HG02623 (cell line): ENCODE results near the gene PLPP3.
"Not testable (repeated sequence)": the region's sequence is repeated elsewhere in the genome, so short reads cannot be mapped to it uniquely, and the experiment has no call there.

Experiments used
- ATAC-seq: cut with Tn5 transposase; IDR thresholded peaks from one replicate; pipeline ENCODE4 v1.9.1; 2021; ENCODE audit warnings: moderate library complexity; ENCODE audit not compliant: unreplicated experiment

Gene PLPP3

DNA sequence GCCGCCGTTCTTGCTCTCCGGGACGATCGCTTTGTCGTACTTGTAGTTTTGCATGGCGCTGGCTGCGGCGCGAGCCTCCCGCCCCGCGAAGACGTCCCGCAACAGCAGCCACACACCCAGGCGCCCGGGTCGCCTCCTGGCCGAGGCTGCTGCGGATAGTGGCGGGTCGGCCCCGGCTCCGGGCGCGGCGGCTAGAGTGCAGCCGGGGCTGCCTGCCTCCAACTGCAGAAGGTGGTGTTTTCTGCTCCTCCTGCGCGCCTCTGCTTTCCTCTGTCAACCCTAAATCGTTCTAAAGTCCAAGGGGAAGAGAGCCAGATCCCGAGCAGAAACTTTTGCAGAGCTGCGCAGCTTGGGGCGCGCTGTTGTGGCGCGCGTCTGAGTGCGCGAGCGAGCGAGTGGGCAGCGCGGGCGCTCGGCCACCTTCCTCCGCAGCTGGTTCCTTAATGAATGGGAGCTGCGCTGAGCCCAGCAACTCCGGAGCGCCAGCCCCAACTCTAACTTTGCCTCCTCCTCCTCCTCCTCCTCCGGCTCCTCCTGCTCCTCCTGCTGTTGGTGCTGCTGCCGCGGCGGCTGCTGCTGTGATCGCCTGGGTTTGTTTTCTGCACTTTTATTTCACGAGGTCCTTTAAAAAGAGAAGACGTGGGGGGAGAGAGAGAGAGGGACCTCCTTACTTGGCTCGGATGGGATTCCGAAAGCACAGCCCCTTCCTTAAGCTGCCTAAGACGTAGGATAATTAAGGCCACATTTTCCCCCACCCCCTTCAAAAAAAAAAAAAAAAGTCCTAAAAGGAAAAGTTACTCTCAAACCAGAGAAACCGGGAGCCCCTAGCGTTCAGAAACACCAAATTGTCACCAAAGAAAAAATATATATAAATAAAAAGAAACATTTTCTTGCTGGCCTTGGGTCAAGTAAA lies at the start of gene PLPP3:
TSS of gene PLPP3 (minus strand) at position 601 of the 913 bp plus-strand sequence. CDS start at position 54, 547 bp downstream.
- ATAC-seq: no peak

DNA sequence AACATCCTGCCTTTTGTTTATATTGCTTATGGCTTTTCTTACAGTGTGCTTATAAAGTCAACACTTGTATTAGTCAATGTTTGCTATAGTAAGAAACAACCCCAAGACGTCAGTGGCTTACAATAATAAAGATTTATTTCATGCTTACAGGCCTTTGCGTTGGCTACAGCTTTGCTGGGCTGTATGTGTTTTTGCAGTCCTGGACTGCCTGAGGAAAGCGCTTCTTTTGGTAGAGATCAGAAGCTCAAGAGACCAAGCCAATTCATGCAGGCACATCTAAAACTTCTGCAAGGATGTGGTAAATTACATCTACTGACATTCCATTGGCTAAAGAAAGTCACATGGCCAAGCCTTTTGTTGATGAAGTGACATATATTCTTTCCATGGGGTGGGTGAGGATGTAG lies 48.3 kb upstream of the PLPP3 start:
- ATAC-seq: no peak

DNA sequence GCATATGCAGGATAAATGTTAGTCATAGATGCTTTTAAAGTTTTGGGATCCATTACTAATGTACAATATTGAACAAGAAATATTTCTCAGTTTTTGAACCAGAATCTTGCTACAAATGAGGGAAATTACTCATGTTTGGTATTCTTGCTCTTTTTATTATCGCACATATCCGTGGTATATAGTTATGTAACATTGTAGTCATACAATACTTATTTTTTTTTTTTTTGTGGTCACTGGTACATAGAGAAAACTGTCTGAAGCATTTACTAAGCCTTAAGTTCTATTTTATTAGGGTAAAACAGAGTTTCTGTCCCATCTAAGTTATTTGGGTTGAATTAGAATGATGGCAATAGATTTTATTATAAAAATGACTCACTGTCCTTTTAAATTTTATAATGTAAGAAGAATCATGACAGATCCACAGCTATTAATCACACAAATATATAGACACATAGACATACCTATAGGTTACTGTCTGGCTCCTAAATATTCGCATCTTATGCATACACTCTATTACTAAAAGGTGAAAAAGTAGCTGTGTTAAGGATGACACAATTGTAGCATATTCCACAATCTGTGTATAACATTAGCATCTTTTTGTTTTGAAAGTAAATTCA lies 47.8 kb upstream of the PLPP3 start:
- no peak for ATAC-seq

DNA sequence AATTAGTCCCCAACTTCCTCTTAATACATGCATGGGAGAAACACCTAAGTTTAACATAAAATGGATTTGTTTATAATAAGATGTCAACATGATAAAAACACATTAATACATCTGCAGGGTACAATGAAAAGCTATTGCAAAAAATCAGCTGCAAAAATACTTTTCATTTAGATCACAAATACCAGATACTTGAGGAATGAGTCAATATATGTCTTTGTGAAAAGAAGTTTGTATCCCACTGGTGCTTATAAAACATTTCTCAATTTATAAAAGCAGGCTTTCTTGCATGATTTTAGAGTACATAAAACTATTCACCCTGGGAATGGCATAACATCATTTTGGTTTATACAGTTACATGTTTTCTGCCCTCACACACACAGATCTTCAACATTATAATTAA lies 47.2 kb upstream of the PLPP3 start:
- no peak for ATAC-seq

DNA sequence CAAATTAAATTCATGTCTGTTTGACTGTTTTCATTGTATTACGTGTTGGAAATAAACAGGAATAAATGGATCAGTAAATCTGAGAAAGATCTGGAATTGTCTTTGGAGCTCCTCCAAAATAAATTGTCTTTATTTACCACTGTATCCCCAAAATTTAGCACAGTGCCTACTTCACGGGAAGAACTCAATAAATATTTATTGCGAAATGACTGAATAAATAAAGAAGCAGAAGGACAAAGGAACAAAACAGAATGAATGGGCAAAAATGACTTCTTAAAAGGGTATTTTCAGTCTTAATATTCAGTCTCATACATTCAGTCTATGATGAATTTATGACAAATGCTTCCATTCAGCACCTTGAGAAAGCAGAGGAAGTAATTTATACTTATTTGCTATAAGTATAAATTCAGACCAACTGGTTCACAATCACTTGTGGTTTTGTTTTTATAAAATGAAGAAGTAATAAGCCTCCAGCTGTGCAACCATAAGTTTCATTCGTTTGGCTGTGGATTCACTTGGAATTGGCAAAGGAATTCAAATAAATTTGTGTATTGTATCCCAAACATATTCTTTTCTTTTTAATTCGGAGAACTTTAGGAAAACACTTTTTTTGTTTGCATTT lies 46.6 kb upstream of the PLPP3 start:
- no peak for ATAC-seq

DNA sequence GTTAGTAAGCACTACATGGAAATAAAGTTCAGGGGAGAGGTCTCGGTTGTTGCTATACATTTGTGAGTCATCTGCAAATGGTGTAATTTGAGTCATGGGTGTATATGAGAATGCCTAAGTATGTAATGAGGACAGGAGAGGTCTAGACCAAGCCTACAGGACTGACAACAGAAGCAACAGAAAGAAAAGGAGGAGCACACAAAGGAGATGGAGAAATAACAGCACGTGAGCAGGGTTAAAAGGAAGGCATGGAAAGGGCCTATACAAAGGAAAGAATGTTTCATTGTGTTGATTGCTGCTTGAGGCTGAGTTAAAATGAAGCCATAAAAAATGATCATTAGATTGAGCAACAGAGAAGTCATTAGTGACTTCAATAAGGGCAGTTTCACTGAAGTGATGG lies 37.8 kb upstream of the PLPP3 start:
- no peak for ATAC-seq

DNA sequence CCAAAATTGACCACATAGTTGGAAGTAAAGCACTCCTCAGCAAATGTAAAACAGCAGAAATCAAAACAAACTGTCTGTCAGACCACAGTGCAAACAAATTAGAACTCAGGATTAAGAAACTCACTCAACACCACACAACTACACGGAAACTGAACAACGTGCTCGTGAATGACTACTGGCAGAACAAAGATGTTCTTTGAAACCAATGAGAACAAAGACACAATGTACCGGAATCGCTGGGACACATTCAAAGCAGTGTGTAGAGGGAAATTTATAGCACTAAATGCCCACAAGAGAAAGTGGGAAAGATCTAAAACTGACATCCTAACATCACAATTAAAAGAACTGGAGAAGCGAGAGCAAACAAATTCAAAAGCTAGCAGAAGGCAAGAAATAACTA lies 31.4 kb upstream of the PLPP3 start:
- ATAC-seq: not testable (repeated sequence)

DNA sequence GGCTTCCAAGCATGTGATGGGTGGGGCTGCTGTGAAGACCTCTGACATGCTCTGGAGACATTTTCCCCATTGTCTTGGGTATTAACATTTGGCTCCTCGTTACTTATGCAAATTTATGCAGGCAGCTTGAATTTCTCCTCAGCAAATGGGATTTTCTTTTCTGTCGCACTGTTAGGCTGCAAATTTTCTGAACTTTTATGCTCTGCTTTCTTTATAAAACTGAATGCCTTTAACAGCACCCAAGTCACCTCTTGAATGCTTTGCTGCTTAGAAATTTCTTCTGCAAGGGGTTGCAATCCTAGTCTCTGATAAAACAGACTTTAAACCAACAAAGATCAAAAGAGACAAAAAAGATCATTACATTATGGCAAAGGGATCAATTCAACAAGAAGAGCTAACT lies 30.7 kb upstream of the PLPP3 start:
- not testable (repeated sequence) for ATAC-seq

DNA sequence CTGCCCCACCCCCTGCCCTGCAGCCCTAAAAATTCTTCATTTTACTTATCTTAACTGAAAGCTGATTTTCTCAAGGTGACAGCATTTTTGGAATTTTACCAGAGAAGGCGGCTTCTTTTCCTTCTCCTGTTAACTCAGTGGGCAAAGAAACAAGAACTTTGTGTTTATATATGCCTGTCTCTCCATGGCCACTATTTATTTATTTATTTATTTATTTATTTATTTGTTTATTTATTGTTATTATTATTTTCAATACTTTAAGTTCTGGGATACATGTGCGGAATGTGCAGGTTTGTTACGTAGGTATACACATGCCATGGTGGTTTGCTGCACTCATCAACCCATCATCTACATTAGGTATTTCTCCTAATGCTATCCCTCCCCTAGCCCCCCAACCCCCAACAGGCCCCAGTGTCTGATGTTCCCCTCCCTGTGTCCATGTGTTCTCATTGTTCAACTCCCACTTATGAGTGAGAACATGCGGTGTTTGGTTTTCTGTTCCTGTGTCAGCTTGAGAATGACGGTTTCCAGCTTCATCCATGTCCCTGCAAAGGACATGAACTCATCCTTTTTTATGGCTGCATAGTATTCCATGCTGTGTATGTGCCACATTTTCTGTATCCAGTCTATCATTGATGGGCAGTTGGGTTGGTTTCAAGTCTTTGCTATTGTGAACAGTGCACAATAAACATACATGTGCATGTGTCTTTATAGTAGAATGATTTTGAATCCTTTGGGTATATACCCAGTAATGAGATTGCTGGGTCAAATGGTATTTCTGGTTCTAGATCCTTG lies 16.2 kb upstream of the PLPP3 start:
- not testable (repeated sequence) for ATAC-seq

DNA sequence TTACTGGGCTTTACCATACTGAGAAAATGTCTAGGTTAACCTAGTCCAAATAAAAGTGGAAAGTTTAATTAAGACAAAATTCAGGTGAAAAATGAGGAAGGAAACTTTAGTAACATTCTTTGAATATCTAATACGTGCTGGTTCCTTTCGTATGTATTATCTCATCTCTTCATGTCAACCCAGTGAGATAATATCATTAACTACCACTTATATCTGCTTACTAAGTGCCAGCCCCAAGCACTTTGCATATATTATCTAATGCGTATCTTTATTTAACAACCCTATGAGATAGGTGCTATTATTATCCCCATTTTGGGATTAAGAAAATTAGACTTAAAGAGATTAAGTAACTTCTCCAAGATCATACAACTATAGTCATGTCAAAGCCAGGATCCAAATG lies 12.5 kb upstream of the PLPP3 start:
- ATAC-seq: no peak

DNA sequence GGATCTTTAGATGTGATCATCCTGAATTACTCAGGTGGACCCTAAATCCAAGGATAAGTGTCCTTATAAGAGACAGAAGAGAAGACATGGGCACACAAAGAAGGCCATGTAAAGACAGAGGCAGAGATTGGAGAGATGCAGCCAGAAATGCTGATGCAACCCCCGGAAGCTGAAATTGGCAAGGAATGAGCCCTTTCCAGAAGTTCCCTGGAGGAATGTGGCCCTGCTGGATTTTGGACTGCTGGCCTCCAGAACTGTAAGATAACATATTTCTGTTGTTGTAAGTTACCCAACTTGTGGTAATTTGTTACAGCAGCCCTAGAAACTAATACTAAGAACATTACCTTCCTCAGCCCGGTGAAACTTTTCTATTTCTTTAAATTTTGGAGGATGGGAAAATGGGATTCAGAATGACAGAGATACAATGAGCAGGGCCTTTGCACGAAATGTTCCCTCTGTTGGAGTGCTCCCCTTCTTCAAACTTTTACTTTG lies 11.2 kb upstream of the PLPP3 start:
- ATAC-seq: no peak

DNA sequence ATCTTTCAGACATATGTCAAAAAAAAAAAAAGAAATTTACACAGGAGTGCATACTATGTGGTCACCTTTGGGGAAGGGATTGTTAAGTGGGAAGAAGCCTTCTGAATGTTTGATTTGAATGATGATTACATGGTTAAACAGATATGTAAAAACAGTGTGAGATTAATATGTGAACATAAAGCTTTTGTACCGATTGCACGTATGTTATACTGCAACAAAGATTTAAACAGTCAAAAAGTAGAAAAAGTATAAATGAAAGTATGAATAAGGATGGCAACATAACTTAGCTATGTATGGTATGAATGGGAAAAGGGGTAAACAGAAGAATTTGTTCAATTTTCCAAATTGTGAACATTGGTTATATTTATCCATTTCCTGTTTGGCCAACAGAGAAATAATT lies 10.0 kb upstream of the PLPP3 start:
- ATAC-seq: no peak

DNA sequence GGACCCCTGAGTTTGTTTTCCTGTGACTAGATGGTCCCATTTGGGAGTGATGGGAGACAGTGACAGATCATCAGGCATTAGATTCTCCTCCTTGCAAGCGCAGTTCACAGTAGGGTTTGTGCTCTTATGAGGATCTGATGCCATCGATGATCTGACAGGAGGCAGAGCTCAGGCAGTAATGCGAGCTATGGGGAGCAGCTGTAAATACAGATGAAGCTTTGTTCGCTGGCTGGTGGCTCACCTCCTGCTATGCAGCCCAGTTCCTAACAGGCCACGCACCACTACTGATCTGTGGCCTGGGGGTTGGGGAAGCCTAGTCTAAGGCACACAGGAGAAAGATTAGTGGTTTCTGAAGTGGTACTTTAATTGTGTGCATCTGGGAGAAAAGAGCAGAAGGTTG lies 7.1 kb upstream of the PLPP3 start:
- ATAC-seq: no peak

DNA sequence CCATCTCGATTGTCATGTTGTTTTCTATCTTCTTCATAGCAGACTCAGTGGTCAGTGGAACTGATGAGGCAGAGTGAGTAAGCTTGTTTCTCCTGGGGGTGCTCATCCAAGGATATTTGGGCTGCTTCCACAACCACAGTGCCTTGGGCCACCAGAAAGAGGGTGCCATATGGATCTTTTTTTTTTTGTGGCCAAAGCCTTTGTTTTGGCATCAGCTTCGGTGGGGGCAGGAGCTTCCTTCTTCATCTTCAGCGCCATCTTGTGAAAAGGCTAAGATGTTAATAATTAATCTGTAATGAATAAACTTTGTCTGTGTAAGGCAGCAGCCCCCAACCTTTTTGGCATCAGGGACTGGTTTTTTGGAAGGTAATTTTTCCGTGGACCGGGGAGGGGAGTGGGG lies 6.6 kb upstream of the PLPP3 start:
- no peak for ATAC-seq

DNA sequence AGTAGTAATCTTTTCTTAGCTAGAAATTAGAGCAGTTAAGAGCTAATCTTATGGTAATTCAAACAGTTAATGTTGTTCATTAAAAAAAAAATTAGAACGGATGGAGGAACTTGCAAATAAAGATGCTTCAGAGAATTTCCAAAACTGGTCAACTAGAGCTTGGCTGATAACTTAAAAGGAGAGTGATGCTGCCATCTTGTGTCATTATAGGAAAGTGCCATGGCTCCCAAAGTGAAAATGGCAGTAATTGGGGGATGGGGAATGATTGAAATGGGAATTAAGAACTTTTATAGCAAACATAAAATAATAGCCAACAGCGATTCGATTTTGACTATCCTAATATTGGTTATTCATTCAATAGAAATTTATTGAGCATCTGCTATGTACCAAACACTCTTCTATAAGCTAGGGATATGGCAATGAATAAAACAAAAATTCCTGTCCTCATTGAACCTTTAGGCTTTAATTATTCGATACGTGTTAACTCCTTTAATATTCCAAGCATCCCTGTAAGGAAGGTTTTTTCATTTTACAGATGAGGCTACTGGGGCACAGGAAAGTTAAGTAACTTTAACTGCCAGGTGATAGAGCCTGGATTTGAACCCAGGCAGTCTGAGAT lies 5.7 kb upstream of the PLPP3 start:
- no peak for ATAC-seq

DNA sequence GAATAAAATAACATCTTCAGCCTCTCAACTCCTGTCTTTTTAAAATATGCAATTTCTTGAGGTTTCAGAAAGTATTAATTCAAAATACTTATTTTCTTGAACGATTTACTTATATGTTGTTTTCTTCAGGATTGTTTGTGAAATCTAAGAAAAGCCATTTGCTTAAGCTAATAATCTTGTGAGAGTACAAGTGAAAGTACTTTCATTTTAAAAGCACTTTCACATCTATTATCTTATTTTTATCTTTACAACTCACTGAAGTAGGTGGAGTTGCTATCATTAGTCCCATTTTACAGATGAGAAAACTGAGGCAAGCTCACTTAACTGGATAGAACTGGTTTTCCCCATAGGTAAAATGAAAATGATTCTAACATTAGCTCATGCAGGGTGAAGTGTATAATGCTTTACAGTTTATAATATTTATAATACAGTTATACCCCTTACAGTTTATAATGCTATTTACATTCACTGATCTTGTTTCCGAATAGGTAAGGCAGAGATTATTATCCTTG lies 4.7 kb upstream of the PLPP3 start:
- ATAC-seq: no peak

DNA sequence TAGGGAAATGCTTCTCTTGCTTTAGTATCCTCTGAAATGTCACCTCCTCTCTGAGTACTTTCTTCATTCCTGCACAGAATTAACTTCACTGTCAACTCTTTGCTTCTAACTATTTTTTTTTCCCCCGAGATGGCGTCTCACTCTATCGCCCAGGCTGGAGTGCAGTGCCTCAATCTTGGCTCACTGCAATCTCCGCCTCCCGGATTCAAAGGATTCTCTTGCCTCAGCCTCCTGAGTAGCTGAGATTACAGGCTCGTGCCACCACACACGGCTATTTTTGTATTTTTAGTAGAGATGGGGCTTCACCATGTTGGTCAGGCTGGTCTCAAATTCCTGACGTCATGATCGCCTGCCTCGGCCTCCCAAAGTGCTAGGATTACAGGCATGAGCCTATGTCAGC lies 1.4 kb upstream of the PLPP3 start:
- ATAC-seq: no peak

DNA sequence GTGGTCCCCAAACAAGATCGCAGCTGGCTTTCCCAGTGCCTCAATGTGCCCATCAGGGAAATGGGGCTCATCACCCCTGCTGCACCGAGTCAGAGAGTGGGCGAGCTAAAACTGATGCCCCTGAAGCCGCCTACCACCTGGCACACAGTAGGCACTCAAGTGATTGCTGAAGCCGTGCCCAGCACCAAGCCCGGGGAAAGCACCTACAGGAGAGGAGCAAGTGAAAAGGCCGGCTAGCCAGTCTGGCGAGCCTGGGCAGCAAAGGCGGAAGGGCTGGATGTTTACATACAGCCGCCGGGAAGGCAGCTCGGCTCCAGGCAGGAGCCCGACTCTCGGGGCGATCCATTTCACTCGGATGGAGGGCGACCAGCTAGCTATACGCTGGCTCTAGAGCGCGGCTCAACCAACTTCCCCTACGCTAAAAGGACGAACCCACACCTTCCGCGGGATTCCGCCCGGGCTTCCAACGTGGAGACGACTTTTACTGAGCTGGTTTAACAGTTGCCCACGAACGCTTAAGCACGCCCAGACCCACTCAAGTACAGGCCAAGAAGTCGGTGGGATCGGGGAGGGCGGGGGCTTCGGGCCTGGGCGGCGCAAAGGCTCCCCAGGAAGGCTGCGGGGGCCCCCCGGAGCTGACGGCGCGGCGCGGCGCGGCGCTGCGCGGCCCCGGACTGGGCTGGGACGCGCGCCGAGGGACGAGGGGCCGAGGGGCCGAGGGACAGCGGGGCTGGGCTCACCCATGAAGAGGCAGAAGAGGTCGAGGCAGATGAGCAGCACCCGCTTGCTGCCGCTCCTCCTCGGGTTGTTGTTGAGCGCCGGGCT lies 1.0 kb downstream of the PLPP3 start:
- ATAC-seq: no peak

DNA sequence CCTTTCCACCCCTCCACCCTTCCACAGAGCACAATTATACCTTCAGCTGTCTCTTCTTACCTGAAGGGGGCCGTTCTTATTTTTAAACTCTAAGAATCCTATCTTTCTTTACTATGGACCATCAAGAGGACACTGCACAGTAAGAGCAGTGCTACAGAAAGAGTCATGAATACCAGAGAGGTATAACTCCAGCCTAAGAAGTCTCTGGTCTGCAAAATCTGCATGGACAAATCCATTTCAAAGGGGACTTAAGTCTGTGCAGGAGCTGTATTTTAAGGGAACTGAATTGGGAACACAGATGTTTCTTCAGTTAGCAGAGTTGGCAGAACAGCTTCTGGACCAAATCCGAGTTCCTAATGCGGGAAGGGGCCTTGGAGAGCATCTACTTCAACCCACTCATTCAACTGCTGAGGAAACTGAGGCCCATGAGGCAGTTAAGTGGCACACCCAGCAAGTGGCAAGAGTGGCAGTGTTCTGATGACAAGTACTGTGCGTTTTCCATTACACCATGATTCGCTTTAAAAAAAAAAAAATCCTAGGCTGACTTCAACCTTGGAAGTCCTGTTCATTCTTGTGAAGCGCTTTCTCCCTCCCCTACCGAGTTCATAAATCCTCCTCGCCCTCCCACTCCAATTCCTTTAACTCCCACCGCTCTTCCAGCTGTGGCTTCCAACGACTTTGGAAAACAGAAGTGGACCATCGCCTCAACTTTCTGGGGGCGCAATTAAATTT lies 1.8 kb downstream of the PLPP3 start:
- ATAC-seq: no peak
